GM12865 (cell line): Measurements from ENCODE around the gene SLC35F4.

ENCODE experiments used
- DNase-seq: peaks from one replicate; pipeline ENCODE4 v3.0.0; 2010; ENCODE audit warnings: low read depth
- H3K4me3 ChIP-seq: 2 replicates; pipeline ENCODE4 v1.5.1; 2011; ENCODE audit warnings: mild to moderate bottlenecking, low read depth, low read length, control low read depth
- TF ChIP-seq, protein P1 (sequence below): IDR thresholded peaks from 2 replicates; pipeline ENCODE4 v1.5.1; 2011; ENCODE audit warnings: low read length, control low read depth, low read depth, inconsistent platforms; ENCODE audit not compliant: insufficient read depth; ENCODE audit errors: missing control alignments

The SLC35F4 gene

DNA sequence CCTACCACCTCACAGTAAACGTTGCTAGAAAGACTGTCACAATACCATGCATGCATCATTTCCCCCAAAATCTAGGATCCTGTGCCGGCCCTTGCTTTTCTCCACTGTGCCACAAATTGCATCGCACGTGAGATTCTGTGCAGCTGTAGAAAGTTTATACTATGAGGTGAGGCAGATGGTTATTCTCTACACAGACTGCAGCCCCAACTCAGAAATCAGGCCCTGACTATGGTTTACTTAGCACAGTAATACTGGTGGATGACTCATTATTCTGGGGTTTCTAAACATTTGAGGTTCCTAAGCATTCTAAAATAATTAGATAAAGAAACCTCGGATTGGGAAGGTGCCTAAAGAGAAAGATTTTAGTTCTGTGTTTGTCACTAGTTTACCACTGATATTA lies 208.4 kb downstream of the SLC35F4 start:
- TF ChIP-seq, protein P1, sequence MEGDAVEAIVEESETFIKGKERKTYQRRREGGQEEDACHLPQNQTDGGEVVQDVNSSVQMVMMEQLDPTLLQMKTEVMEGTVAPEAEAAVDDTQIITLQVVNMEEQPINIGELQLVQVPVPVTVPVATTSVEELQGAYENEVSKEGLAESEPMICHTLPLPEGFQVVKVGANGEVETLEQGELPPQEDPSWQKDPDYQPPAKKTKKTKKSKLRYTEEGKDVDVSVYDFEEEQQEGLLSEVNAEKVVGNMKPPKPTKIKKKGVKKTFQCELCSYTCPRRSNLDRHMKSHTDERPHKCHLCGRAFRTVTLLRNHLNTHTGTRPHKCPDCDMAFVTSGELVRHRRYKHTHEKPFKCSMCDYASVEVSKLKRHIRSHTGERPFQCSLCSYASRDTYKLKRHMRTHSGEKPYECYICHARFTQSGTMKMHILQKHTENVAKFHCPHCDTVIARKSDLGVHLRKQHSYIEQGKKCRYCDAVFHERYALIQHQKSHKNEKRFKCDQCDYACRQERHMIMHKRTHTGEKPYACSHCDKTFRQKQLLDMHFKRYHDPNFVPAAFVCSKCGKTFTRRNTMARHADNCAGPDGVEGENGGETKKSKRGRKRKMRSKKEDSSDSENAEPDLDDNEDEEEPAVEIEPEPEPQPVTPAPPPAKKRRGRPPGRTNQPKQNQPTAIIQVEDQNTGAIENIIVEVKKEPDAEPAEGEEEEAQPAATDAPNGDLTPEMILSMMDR = no peak
- H3K4me3 ChIP-seq = no peak overlapping the region
- DNase-seq = no peak

DNA sequence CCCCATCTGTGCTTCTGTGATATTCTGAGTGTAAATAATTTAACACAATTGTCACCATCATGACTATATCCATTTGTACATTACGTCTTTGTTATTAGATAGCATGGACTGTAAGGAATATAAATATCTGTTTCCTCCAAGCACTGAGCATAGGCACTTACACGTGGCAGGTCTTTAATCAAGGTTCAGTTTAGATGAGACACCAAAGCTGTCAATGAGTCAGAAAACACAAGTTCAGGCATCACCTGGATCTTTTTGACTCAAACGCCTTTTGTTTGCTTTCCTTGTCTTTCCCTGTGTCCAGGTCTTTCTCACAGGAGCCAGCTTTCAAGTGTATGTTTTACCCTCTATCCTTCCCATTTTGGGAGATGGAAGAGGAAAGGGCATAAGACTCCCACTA lies 209.0 kb downstream of the SLC35F4 start:
- TF ChIP-seq, protein P1 = no peak

DNA sequence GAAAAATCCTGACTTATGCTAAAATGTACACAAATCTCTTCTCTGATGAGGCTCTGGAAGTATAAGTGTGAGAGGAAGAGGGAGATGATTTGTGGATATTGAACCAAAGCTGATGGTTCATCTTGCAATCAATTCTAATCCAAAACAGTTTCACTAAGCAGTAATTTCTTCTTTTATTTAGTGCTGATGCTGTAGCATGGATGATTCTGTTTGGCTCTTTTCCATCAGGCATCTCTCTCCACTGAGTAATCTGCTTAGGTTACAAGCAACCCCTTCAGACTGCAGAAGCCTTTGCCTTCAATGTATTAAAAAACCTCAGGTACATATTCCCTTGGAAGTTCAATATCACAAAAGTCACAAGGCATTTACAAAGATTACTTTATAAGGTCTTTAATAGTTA lies 213.1 kb downstream of the SLC35F4 start:
- TF ChIP-seq, protein P1 = no peak

More for the DNA sequence above, 209.0 kb downstream of the SLC35F4 start:
- H3K4me3 ChIP-seq = no peak overlapping the region
- no peak for DNase-seq

DNA sequence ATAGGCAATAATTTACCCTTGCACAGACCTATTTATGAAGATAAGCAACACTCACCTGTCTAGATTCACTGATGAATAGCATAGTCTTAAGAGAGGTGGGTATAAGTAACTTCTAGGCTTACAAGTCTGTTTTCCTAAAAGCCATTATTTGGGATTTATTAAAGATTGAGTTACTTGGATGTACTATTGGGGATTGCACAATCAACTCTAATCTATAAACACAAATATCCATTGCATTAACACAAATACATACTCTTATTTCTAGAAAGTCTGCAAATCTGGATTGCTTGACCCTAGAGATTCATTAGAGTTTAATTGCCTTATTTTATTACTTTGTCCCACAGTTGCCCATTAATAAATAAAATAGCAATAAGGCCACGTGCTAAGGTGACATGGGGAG lies 224.1 kb downstream of the SLC35F4 start:
- DNase-seq = no peak
- TF ChIP-seq, protein P1 = no peak
- H3K4me3 ChIP-seq = no peak overlapping the region

More for the DNA sequence above, 213.1 kb downstream of the SLC35F4 start:
- no peak overlapping the region for H3K4me3 ChIP-seq
- no peak for DNase-seq

DNA sequence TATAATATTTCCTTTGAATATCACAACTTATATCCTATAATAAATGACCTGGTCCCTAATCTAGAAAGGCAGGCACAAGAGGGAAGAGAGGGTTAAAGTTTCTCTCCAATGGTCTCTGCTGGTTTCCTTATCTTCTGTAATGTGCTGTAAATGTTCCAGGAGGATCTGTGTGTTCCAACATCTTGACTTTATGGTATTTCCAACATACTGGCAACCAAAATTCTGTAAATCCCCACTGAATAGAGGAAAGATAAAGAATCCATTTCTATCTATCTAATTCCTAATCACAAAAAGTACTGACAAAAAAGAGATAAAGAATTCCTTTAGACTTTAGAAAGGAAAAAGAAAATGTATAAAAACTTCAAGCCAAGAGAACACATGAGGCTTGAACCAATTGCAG lies 225.9 kb downstream of the SLC35F4 start:
- no peak for DNase-seq
- no peak overlapping the region for H3K4me3 ChIP-seq
- TF ChIP-seq, protein P1 = no peak

DNA sequence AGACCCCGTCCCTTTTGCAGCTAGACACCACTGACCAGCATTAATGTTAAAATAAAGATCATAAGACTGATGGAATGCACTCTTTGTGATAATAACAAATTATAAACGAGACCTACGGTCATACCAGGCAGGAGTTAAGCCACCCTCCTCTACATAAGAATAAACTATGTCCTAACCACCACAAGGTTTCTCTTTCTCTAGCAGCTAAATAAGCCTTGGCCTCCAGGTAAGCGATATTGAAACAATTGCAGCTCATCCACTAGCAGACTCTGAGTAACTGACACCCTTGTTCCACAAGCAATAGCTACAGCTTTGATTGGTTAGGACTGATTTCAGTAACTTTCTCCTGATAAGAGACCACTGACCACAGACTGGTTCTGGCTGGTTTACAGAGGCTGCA lies 228.0 kb downstream of the SLC35F4 start:
- no peak for DNase-seq
- H3K4me3 ChIP-seq = no peak overlapping the region
- TF ChIP-seq, protein P1 = no peak

DNA sequence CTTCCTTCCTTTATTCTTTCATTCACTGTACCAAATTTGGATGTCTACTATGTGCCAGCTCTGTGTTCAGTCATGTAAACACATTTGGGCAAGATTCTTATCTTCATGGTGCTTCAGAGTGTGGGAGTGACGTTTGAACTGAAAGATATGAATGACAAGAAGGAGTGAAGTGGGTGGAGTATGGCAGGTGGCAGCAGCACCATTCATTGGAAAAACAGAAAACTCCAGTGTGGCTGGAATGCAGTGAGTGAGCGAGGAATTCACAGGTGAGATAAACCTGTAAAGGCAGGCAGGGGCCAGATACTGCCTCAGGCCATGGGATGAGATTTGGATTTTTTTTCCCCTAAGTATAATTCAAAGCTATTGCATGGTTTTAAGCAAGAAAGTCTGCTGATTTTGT lies 231.6 kb downstream of the SLC35F4 start:
- H3K4me3 ChIP-seq = no peak overlapping the region
- DNase-seq = no peak
- TF ChIP-seq, protein P1 = no peak
